Measurements from ENCODE around the gene PRCD. TPM values are rescaled to one million over a fixed set of nuclear protein-coding genes. Genes with fewer than 3 reads are reported as not detected.

The PRCD gene
- total RNA-seq, 4 donors from 2014 or later = 0.26 to 13.4 (median 0.69) TPM; not detected in 1

GRCh38 chr17:76576189-76576588, 36.3 kb downstream of the PRCD start:
- intact Hi-C loops (cut with DNase I; ENCODE audit: low total_unique reads) = no loop called here
- DNase-seq = no peak
- no peak overlapping the region for H3K27ac ChIP-seq
- no peak overlapping the region for H3K4me3 ChIP-seq
- H3K9me3 ChIP-seq = no peaks in the 10 kb centered on the region
- H3K4me1 ChIP-seq = no peaks in the 10 kb centered on the region
- no peaks in the 10 kb centered on the region for H3K36me3 ChIP-seq
- TF ChIP-seq, protein P1, sequence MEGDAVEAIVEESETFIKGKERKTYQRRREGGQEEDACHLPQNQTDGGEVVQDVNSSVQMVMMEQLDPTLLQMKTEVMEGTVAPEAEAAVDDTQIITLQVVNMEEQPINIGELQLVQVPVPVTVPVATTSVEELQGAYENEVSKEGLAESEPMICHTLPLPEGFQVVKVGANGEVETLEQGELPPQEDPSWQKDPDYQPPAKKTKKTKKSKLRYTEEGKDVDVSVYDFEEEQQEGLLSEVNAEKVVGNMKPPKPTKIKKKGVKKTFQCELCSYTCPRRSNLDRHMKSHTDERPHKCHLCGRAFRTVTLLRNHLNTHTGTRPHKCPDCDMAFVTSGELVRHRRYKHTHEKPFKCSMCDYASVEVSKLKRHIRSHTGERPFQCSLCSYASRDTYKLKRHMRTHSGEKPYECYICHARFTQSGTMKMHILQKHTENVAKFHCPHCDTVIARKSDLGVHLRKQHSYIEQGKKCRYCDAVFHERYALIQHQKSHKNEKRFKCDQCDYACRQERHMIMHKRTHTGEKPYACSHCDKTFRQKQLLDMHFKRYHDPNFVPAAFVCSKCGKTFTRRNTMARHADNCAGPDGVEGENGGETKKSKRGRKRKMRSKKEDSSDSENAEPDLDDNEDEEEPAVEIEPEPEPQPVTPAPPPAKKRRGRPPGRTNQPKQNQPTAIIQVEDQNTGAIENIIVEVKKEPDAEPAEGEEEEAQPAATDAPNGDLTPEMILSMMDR (IDR thresholded peaks at IDR 0.05) = no peak
- no peak for TF ChIP-seq POLR2A (IDR thresholded peaks at IDR 0.05)
- no peaks in the 10 kb centered on the region for H3K27me3 ChIP-seq

DNA sequence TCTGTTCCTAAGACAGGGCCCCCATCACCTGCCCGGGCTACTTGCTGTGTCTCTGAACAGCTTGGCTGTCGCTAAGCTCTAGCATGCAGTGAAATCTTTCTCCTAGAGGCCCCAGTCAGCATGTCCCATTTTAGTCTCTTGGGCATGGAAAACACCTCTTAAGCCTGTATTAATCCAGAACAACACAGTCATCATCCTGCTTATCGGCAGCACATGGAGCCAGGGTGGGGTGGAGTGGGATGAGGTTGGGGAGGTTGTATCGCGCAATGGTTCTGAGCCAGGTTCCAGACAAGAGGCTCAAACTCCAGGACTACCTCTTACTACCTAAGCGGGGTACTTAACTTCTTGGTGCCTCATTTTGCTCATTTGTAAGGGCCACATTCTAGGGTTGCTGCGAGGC, 38.0 kb downstream of the PRCD start:
- no peak for DNase-seq
- Histone ChIP-seq H3K4me1 (no peaks in the 10 kb centered on the region), H3K27ac (no peak overlapping the region), H3K36me3 (no peaks in the 10 kb centered on the region), H3K27me3 (no peaks in the 10 kb centered on the region), H3K9me3 (no peaks in the 10 kb centered on the region), H3K4me3 (no peak overlapping the region)
- TF ChIP-seq POLR2A (IDR thresholded peaks at IDR 0.05) = no peak
- TF ChIP-seq, protein P1 (IDR thresholded peaks at IDR 0.05) = no peak
- intact Hi-C loops (cut with DNase I; ENCODE audit: low total_unique reads) = no loop called here

- intact Hi-C loops (cut with DNase I; ENCODE audit: low total_unique reads) = no loop called here
- H3K27ac ChIP-seq = no peak overlapping the region
- TF ChIP-seq, protein P1 (IDR thresholded peaks at IDR 0.05) = no peak
- TF ChIP-seq POLR2A (IDR thresholded peaks at IDR 0.05) = no peak
Measured at GRCh38 chr17:76578376-76578775, 38.5 kb downstream of the PRCD start.

GRCh38 chr17:76579281-76579680, 39.4 kb downstream of the PRCD start:
- no peak overlapping the region for H3K27ac ChIP-seq
- no peak overlapping the region for H3K4me3 ChIP-seq
- TF ChIP-seq POLR2A (IDR thresholded peaks at IDR 0.05) = no peak
- TF ChIP-seq, protein P1 (IDR thresholded peaks at IDR 0.05) = no peak
- no peak for DNase-seq
- no peaks in the 10 kb centered on the region for H3K9me3 ChIP-seq
- no peaks in the 10 kb centered on the region for H3K36me3 ChIP-seq
- no peaks in the 10 kb centered on the region for H3K4me1 ChIP-seq
- intact Hi-C loops (cut with DNase I; ENCODE audit: low total_unique reads) = no loop called here
- H3K27me3 ChIP-seq = no peaks in the 10 kb centered on the region

More at GRCh38 chr17:76578376-76578775, 38.5 kb downstream of the PRCD start:
- no peaks in the 10 kb centered on the region for H3K9me3 ChIP-seq
- no peaks in the 10 kb centered on the region for H3K27me3 ChIP-seq
- H3K4me3 ChIP-seq = no peak overlapping the region
- H3K4me1 ChIP-seq = no peaks in the 10 kb centered on the region
- DNase-seq = no peak
- no peaks in the 10 kb centered on the region for H3K36me3 ChIP-seq

- H3K9me3 ChIP-seq = no peaks in the 10 kb centered on the region
- no peak for TF ChIP-seq POLR2A (IDR thresholded peaks at IDR 0.05)
- TF ChIP-seq, protein P1 (IDR thresholded peaks at IDR 0.05) = no peak
- intact Hi-C loops (cut with DNase I; ENCODE audit: low total_unique reads) = no loop called here
- no peaks in the 10 kb centered on the region for H3K36me3 ChIP-seq
- H3K27me3 ChIP-seq = peaks cover 0 to 5% of the 10 kb centered on the region in 2 donors
- no peak overlapping the region for H3K27ac ChIP-seq
- no peaks in the 10 kb centered on the region for H3K4me1 ChIP-seq
- H3K4me3 ChIP-seq = no peak overlapping the region
- no peak for DNase-seq
Measured at GRCh38 chr17:76581515-76581914, 41.7 kb downstream of the PRCD start.
